HepG2 (cell line): ENCODE measurements around the gene ULBP1. TPM values are rescaled to one million over a fixed set of nuclear protein-coding genes. Genes with fewer than 3 reads are reported as not detected.
A peak's percentile ranks its signal among the peaks of the same experiment; 100 is the strongest.

Source experiments
- ATAC-seq: fragments of 200-7000 bp; cut with Tn5 transposase; 3 replicates; pipeline ENCODE4 v1.9.1; 2020; ENCODE audit warnings: mild to moderate bottlenecking, moderate library complexity
- BruUV-seq: library from RNA; stranded (reverse); fragments of 400-500 nt; replicated peaks from 2 replicates; lab custom pipeline; 2021; lab: Mats Ljungman, UMichigan
- CTCF ChIA-PET: fragments of 300-600 bp; formaldehyde crosslinking; extraction: SDS; loops from one replicate; lab custom pipeline; 2021; ENCODE audit warnings: low total read pairs, inconsistent platforms, low intra/inter-chr PET ratio; lab: Yijun Ruan, JAX
- POLR2A ChIA-PET: fragments of 350-600 bp; sonication (Branson Sonifier 250); formaldehyde crosslinking; loops from one replicate; lab custom pipeline; 2020; ENCODE audit warnings: antibody characterized with exemption, inconsistent platforms; lab: Yijun Ruan, JAX
- DNase-seq: peaks from one replicate; pipeline ENCODE4 v3.0.0-alpha.2; 2015; ENCODE audit warnings: low spot score
- FAIRE-seq: peaks from 3 replicates; lab custom pipeline; 2011; peaks lifted over from hg19 to GRCh38; lab: Jason Lieb, UNC
- H2AFZ ChIP-seq: one replicate; pipeline ENCODE4 v1.6.1; 2011; ENCODE audit warnings: low read length, inconsistent platforms
- H3K27ac ChIP-seq: fragments of 300-600 bp; 3 replicates; pipeline ENCODE4 v1.8.0; 2011; ENCODE audit warnings: mixed run types, mild to moderate bottlenecking, mixed read lengths, low read length, inconsistent platforms; ENCODE audit not compliant: insufficient read depth; ENCODE audit errors: extremely low read length
- H3K27me3 ChIP-seq, 2 experiments: fragments of 200-600 bp in 1 of 2; 2 replicates in 1 of 2; 3 replicates in 1 of 2; pipeline versions ENCODE4 v1.6.0 to v1.8.0; 2011; ENCODE audit warnings: low read length in 2 of 2, mild to moderate bottlenecking in 2 of 2, moderate library complexity in 2 of 2, inconsistent platforms in 1 of 2; ENCODE audit not compliant: insufficient read depth in 2 of 2, control insufficient read depth in 1 of 2
- H3K36me3 ChIP-seq, 2 experiments: fragments of 200-600 bp in 1 of 2; replicated peaks in 1 of 2; 2 replicates in 1 of 2; 3 replicates in 1 of 2; pipeline versions ENCODE4 v1.5.1 to v1.8.0; 2011; ENCODE audit warnings: low read length in 2 of 2, inconsistent platforms in 1 of 2; ENCODE audit not compliant: insufficient read depth in 2 of 2, control insufficient read depth in 1 of 2
- H3K4me1 ChIP-seq: 2 replicates; pipeline ENCODE4 v1.5.1; 2012; ENCODE audit warnings: low read length, inconsistent platforms; ENCODE audit not compliant: insufficient read depth
- H3K4me2 ChIP-seq: 2 replicates; pipeline ENCODE4 v1.6.0; 2011; ENCODE audit warnings: low read depth, low read length, inconsistent platforms
- H3K4me3 ChIP-seq, 3 experiments: fragments of 200-600 bp in 1 of 3; sonication (generic), shearing (Covaris generic) in 1 of 3; replicated peaks in 1 of 3; 2 replicates each; pipeline ENCODE4 v1.5.1; 2011 to 2016; ENCODE audit warnings: low read length in 3 of 3, inconsistent platforms in 2 of 3, low read depth in 2 of 3, mild to moderate bottlenecking in 2 of 3, control low read depth in 1 of 3, mixed read lengths in 1 of 3; ENCODE audit not compliant: insufficient read depth in 1 of 3
- H3K79me2 ChIP-seq: one replicate; pipeline ENCODE4 v1.6.1; 2011; ENCODE audit warnings: low read length, inconsistent platforms; ENCODE audit not compliant: insufficient read depth
- H3K9ac ChIP-seq: 2 replicates; pipeline ENCODE4 v1.6.0; 2011; ENCODE audit warnings: mild to moderate bottlenecking, low read depth, low read length, inconsistent platforms; ENCODE audit not compliant: insufficient read depth
- H3K9me3 ChIP-seq: 2 replicates; pipeline ENCODE4 v1.5.1; 2012; ENCODE audit warnings: mild to moderate bottlenecking, low read length
- H4K20me1 ChIP-seq: 2 replicates; pipeline ENCODE4 v1.6.0; 2011; ENCODE audit warnings: inconsistent platforms, mild to moderate bottlenecking, low read length, moderate library complexity; ENCODE audit not compliant: insufficient read depth
- ARID4A ChIP-seq: sonication (generic); formaldehyde crosslinking; IDR thresholded peaks from 2 replicates; pipeline ENCODE4 v1.5.0; 2020; ENCODE audit warnings: mild to moderate bottlenecking, missing genetic modification reagents, borderline replicate concordance
- BATF2 ChIP-seq: sonication (generic); formaldehyde crosslinking; IDR thresholded peaks from 2 replicates; pipeline ENCODE4 v1.8.0; 2022; ENCODE audit warnings: mild to moderate bottlenecking, missing genetic modification reagents, moderate library complexity
- FOXA1 ChIP-seq, 2 experiments: fragments of 450-650 bp in 1 of 2; sonication (generic) in 1 of 2; formaldehyde crosslinking in 1 of 2; IDR thresholded peaks; 2 replicates each; pipeline versions ENCODE4 v1.4.0 to v1.6.1; 2016 to 2020; ENCODE audit warnings: missing genetic modification reagents in 1 of 2
- SP2 ChIP-seq: sonication (generic); formaldehyde crosslinking; IDR thresholded peaks from 2 replicates; pipeline ENCODE4 v1.5.1; 2020; ENCODE audit warnings: mild to moderate bottlenecking, missing genetic modification reagents
- ZNF574 ChIP-seq: sonication (generic); formaldehyde crosslinking; IDR thresholded peaks from 2 replicates; pipeline ENCODE4 v1.4.0; 2020; ENCODE audit warnings: missing genetic modification reagents
- WGBS: methylation state at CpG from one replicate; pipeline ENCODE4 v1.1.6; 2017; ENCODE audit warnings: low lambda C conversion rate; 5-methylcytosine and 5-hydroxymethylcytosine counted together
- in situ Hi-C: cut with HindIII; loops from 2 replicates; pipeline ENCODE4 v1.10.0; 2017; ENCODE audit warnings: low pct_unique_long_range_greater_than_20kb; ENCODE audit not compliant: extremely low pct_ligation_motif_present
- intact Hi-C: fragments of 100-400 bp; cut with micrococcal nuclease; formaldehyde crosslinking; loops from one replicate; pipeline ENCODE4 v1.10.0; 2022; ENCODE audit not compliant: unreplicated experiment
- polyA plus RNA-seq, 8 experiments: library from polyadenylated mRNA; depleted of rRNA in 3 of 8; stranded (reverse) in 7 of 8; unstranded in 1 of 8; fragments of >200 nt; fragmentation: Illumina TruSeq in 4 of 8; extraction: Trizol in 4 of 8; gene quantifications; 2 replicates each; pipeline versions ENCODE4 v1.2.1 to v1.2.3, GENCODE V29; 2011 to 2016; ENCODE audit warnings: low read depth in 4 of 8, missing spikeins in 1 of 8, mixed read lengths in 1 of 8; ENCODE audit not compliant: insufficient read depth in 1 of 8
- total RNA-seq, 5 experiments: library from RNA; depleted of rRNA; stranded (reverse); fragments of >200 nt; fragmentation: Illumina TruSeq; extraction: Trizol; gene quantifications; 2 replicates each; pipeline ENCODE4 v1.2.3, GENCODE V29; 2016; ENCODE audit warnings: low read depth in 1 of 5
- TF ChIP-seq, protein P1 (sequence below): sonication (generic); formaldehyde crosslinking; IDR thresholded peaks from 2 replicates; pipeline ENCODE4 v1.4.0; 2020; ENCODE audit warnings: mild to moderate bottlenecking, missing genetic modification reagents
- TF ChIP-seq, protein P2 (sequence below): sonication (generic); formaldehyde crosslinking; conservative IDR thresholded peaks from 2 replicates; pipeline ENCODE4 v1.8.1; 2023; ENCODE audit warnings: missing genetic modification reagents

ULBP1 gene
- total and polyA plus RNA-seq, 2 of the 13 experiments (the other 11 are each of a cell fraction or from before 2014, with no cell fraction given), result 0.04 to 0.09 TPM

DNA sequence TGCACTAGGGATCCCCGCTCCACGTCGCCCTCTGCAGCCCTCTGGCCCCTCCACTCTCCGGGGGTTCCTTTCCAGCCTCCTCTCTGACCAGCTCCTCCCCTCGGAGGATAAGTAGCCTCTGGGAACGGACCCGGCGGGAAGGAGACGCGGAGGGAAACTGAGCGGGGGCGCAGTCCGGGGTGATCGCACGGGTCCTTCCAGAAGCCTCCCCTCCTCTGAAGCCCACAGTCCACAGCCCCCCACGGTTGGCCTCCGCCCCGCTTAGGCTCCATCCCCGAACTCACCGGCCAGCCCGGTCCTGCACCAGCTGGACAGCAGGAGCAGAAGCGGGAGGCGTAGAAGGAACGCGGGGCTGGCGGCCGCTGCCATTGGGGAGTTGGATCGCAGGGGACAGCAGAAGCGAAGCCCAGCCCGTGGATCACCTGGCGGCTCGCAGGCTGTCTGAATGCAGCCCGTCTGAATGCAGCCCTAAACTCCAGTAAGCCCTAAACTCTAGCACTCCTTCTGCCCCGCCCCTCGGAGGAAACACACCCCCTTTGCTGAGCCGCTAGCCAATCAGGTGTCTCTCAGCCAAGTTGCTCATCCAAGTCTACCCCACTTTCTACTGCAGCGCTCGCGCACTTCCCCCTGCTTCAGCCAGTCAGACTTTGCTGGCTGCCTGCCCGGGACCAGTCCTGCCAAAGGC lies 41.0 kb upstream of the ULBP1 start, which contains the start of gene RAET1G (continued):
- TF ChIP-seq, protein P1, sequence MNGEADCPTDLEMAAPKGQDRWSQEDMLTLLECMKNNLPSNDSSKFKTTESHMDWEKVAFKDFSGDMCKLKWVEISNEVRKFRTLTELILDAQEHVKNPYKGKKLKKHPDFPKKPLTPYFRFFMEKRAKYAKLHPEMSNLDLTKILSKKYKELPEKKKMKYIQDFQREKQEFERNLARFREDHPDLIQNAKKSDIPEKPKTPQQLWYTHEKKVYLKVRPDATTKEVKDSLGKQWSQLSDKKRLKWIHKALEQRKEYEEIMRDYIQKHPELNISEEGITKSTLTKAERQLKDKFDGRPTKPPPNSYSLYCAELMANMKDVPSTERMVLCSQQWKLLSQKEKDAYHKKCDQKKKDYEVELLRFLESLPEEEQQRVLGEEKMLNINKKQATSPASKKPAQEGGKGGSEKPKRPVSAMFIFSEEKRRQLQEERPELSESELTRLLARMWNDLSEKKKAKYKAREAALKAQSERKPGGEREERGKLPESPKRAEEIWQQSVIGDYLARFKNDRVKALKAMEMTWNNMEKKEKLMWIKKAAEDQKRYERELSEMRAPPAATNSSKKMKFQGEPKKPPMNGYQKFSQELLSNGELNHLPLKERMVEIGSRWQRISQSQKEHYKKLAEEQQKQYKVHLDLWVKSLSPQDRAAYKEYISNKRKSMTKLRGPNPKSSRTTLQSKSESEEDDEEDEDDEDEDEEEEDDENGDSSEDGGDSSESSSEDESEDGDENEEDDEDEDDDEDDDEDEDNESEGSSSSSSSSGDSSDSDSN (CRISPR knock-in tag), result peak; percentile 47; the same call in 1 of the 2 replicates
- peak; percentile 14; the same call in 1 of the 2 replicates for TF ChIP-seq SP2 (CRISPR knock-in tag)

DNA sequence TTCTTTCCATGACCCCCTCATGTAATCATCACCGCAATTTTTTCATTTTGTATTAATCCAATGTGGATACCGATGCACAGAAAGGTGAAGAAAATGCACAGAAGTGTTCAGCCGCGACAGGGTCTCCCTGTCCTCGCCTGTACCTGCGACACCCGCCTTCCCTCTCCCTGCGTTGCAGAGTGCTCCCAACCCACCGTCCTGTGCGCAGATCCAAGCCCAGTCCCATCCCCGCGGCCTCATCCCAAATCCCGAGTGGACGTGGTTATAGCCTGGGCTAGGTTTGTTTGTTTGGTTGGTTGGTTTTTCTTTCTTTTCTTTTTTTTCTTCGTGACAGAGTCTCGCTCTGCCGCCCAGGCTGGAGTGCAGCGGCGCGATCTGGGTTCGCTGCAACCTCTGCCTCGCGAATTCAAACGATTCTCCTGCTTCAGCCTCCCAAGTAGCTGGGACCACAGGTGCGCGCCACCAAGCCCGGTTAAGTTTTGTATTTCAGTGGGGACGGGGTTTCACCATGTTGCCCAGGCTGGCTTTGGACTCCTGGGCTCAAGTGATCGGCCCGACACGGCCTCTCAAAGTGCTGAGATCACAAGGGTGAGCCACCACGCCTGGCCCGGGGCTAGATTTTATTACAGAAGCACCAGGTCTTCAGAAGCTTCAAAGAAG lies 40.3 kb upstream of the ULBP1 start:
- FAIRE-seq (no peak), ATAC-seq (no peak), DNase-seq (no peak)
- in situ Hi-C loops, result loop anchor here (5.0 kb wide), 2 partner anchors 81 to 201 kb away; no protein-coding TSS in a partner anchor
- no TSS peak for BruUV-seq
- no peak overlapping the region for H3K27ac ChIP-seq
- peaks cover 34% of the 10 kb centered on the region for H3K4me1 ChIP-seq
- ChIA-PET POLR2A (no interaction called here), CTCF (interaction anchor here (1.2 kb wide), 1 partner anchor 83 kb away, joined by 3 read pairs; no protein-coding TSS in a partner anchor)
- H3K79me2 ChIP-seq, result no peaks in the 10 kb centered on the region
- H3K9ac ChIP-seq, result no peak overlapping the region
- H3K27me3 ChIP-seq, result peaks cover 13 to 68% of the 10 kb centered on the region in 2 experiments
- intact Hi-C loops, result no loop called here
- 60% methylated on average over 33 of the region's 33 CpGs for WGBS
- peak overlapping the region; percentile 40 to 70 (median 44); a peak in 5 of 6 replicates for H3K4me3 ChIP-seq
- H2AFZ ChIP-seq, result no peak overlapping the region
- no peaks in the 10 kb centered on the region for H4K20me1 ChIP-seq
- H3K36me3 ChIP-seq, result no peaks in the 10 kb centered on the region; a peak in 1 of 5 replicates
- no peaks in the 10 kb centered on the region for H3K9me3 ChIP-seq
- peak overlapping the region; percentile 79 for H3K4me2 ChIP-seq
- TF ChIP-seq FOXA1 (IDR thresholded peaks at IDR 0.05) (no peak), FOXA1 (CRISPR knock-in tag; IDR thresholded peaks at IDR 0.05) (no peak), BATF2 (no peak), ZNF574 (CRISPR knock-in tag) (no peak), ARID4A (no peak)
- TF ChIP-seq, protein P2, sequence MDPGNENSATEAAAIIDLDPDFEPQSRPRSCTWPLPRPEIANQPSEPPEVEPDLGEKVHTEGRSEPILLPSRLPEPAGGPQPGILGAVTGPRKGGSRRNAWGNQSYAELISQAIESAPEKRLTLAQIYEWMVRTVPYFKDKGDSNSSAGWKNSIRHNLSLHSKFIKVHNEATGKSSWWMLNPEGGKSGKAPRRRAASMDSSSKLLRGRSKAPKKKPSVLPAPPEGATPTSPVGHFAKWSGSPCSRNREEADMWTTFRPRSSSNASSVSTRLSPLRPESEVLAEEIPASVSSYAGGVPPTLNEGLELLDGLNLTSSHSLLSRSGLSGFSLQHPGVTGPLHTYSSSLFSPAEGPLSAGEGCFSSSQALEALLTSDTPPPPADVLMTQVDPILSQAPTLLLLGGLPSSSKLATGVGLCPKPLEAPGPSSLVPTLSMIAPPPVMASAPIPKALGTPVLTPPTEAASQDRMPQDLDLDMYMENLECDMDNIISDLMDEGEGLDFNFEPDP (CRISPR knock-in tag), result no peak
